ENCODE results near the gene TRIM54.

- no peak for TF ChIP-seq EP300 (conservative IDR thresholded peaks at IDR 0.05; ENCODE audit: poor library complexity, severe bottlenecking)
- TF ChIP-seq MXI1 (conservative IDR thresholded peaks at IDR 0.05; ENCODE audit: poor library complexity, severe bottlenecking), result no peak
Measured at GRCh38 chr2:27241761-27242613, 40.2 kb upstream of the TRIM54 start.

Measured in neural cell (in vitro differentiated cells).